BE2C (cell line): ENCODE measurements around the gene SAMD4B.

ENCODE experiments used
- DNase-seq: peaks from one replicate; pipeline ENCODE4 v3.0.0-alpha.2; 2020
- H3K27me3 ChIP-seq: fragments of 250-450 bp; sonication (Bioruptor Pico); 2 replicates; pipeline ENCODE4 v1.5.1; 2020; ENCODE audit warnings: mild to moderate bottlenecking
- H3K36me3 ChIP-seq: fragments of 250-450 bp; sonication (Bioruptor Pico); 2 replicates; pipeline ENCODE4 v1.5.1; 2020; ENCODE audit warnings: mild to moderate bottlenecking
- H3K4me1 ChIP-seq: fragments of 250-450 bp; sonication (Bioruptor Pico); 2 replicates; pipeline ENCODE4 v1.5.1; 2020
- H3K4me3 ChIP-seq: 2 replicates; pipeline ENCODE4 v1.5.1; 2011; ENCODE audit warnings: low read depth, low read length
- H3K9me3 ChIP-seq: fragments of 250-450 bp; sonication (Bioruptor Pico); 2 replicates; pipeline ENCODE4 v1.5.1; 2020
- CTCF ChIP-seq: IDR thresholded peaks from 2 replicates; pipeline ENCODE4 v1.5.1; 2012; ENCODE audit warnings: mild to moderate bottlenecking, low read depth, low read length

Gene SAMD4B

DNA sequence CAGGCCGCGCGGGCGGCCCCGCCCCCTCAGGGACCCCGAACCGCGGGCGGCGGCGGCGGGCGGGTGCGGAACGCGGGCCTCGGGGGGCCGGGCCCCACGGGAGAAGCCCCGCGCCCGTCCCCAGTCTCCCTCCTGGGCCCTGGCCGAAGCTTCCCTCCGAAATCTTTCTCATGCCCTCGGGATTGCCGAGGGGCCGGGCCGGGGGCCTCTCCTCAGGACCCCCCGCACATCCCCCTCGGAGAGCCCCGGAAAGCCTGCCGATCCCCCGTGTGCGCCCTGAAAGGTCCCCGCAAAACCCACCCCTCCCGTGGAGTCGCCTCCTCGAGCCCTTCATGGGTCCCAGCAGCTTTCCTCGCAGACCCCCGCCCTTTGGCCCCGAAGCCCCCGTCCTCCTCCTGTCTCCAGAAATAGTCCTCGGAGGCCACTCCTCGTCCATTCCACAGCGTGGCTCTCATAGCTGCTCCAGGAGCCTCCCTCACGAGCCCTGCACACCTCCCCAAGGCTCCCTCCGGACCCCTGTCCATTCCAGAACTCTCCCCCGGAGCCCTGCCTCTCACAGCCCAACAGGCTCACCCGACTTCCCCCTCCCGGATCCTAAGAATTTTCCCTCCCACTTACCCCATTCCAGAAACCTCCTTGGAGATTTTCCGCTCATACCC is 555 bp downstream of the SAMD4B start:
- no peak for TF ChIP-seq CTCF
- DNase-seq = no peak
- H3K27me3 ChIP-seq = no peaks in the 10 kb centered on the region
- H3K36me3 ChIP-seq = peaks cover 9% of the 10 kb centered on the region; the same call in 1 of the 2 replicates
- H3K4me3 ChIP-seq = peak overlapping the region; percentile 74
- no peaks in the 10 kb centered on the region for H3K9me3 ChIP-seq
- no peaks in the 10 kb centered on the region for H3K4me1 ChIP-seq

DNA sequence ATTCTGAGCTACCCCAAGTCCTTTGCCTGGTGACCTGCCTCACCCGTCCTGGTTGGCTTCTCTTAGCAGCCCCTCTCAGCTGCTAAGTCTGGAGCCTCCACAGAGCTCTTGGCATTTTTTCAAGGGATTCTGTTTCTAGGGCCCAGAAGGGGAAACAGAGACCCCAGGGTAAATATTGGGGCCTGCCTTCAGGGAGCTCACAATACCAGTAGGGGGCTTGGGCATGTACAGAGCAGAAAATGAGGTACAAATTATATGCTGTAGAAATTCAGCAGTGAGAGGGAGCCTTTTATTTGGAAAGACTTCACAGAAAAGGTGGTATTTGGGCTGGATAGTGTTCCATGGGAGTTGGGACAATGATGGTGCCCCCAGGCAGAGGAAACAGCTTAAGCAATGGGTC is 3.7 kb downstream of the SAMD4B start:
- no peak for DNase-seq
- H3K36me3 ChIP-seq = peaks cover 19% of the 10 kb centered on the region
- H3K27me3 ChIP-seq = no peaks in the 10 kb centered on the region
- no peak overlapping the region for H3K4me3 ChIP-seq
- no peaks in the 10 kb centered on the region for H3K9me3 ChIP-seq
- H3K4me1 ChIP-seq = no peaks in the 10 kb centered on the region
- no peak; the same call in 1 of the 2 replicates for TF ChIP-seq CTCF

DNA sequence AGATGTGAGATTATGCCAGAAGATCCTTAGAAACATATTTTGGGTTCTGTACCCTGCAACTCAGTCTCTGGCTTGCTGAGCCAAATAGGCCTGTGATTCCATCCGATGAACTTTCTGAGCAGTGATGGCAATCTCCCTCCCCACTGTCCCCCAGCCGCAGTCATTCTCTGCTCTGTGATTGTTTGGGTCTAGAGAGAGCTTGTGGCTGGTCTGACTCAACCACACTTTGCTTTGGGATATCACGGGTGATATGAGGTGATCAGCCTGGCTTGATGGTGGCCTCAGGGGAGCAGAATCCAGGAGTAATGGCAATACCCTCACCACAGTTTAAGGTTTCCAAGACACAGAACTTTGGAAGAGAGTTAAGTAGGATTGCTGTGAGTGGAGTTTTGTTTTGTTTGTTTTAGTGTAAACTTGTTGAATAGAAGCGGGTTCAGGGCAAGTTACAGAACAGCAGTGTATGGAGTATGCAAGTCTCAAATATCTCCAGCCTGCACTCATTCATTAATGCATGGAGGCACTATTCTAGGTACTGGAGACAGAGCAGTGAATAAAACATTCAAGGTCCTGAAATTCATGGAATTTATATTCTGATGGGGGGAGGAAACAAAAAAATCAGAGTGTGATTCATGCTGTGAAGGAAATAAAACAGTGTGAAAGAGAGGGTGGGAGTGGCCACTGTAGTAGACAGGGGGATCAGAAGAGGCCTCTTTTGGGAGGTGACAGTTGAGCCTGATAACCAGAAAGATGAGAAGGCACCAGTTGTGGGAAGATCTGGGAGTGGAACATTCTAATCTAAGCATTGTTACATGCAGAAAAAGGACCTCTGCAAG is 5.3 kb downstream of the SAMD4B start:
- Histone ChIP-seq H3K27me3 (no peaks in the 10 kb centered on the region), H3K36me3 (peaks cover 22% of the 10 kb centered on the region)
- TF ChIP-seq CTCF = no peak

DNA sequence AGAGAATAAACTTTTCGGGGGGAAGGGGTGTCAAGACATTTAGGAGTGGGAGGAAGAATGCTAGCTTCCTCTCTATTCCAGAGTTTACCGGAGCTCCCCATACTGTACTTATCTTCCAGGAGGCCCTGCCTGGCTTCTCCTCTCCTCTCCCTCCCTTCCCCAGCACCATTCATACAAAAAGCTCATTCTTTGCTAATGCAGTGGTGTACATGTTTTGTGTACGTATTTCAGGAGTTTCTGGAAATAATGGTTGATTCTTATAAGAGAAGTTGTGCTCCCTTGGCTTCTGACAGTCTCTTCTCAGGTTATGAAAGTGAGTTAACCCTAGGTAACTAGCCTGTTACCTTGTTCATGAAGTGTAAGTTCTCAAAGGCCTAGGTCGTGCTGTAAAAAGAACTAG is 7.1 kb downstream of the SAMD4B start:
- Histone ChIP-seq H3K9me3 (no peaks in the 10 kb centered on the region), H3K27me3 (no peaks in the 10 kb centered on the region), H3K4me1 (no peaks in the 10 kb centered on the region), H3K36me3 (peaks cover 27% of the 10 kb centered on the region), H3K4me3 (no peak overlapping the region)
- DNase-seq = no peak
- TF ChIP-seq CTCF = no peak

More for the DNA sequence above, 5.3 kb downstream of the SAMD4B start:
- DNase-seq = no peak
- Histone ChIP-seq H3K4me3 (no peak overlapping the region), H3K4me1 (no peaks in the 10 kb centered on the region), H3K9me3 (no peaks in the 10 kb centered on the region)

GRCh38 chr19:39350156-39350555 is 7.9 kb downstream of the SAMD4B start:
- H3K36me3 ChIP-seq = peaks cover 31% of the 10 kb centered on the region

More at GRCh38 chr19:39350156-39350555, 7.9 kb downstream of the SAMD4B start:
- no peaks in the 10 kb centered on the region for H3K9me3 ChIP-seq
- no peak overlapping the region for H3K4me3 ChIP-seq
- TF ChIP-seq CTCF = no peak
- no peaks in the 10 kb centered on the region for H3K4me1 ChIP-seq
- DNase-seq = no peak
- H3K27me3 ChIP-seq = no peaks in the 10 kb centered on the region
